HCT116 (cell line): Measurements from ENCODE around the gene VRTN. TPM values are rescaled to one million over a fixed set of nuclear protein-coding genes. Genes with fewer than 3 reads are reported as not detected.

Source experiments
- CTCF ChIP-seq, 3 experiments: fragments of 200-600 bp in 1 of 3; sonication (generic) in 1 of 3; IDR thresholded peaks in 2 of 3; conservative IDR thresholded peaks in 1 of 3; 2 replicates each; pipeline ENCODE4 v1.5.1; 2012 to 2017; ENCODE audit warnings: low read depth in 2 of 3, low read length in 2 of 3, antibody characterized with exemption in 1 of 3, borderline replicate concordance in 1 of 3, control low read depth in 1 of 3, mild to moderate bottlenecking in 1 of 3, mixed read lengths in 1 of 3, mixed run types in 1 of 3, moderate library complexity in 1 of 3; ENCODE audit not compliant: insufficient read depth in 1 of 3
- FOSL1 ChIP-seq: IDR thresholded peaks from 2 replicates; pipeline ENCODE4 v1.6.1; 2012; ENCODE audit warnings: low read depth
- POLR2AphosphoS5 ChIP-seq: IDR thresholded peaks from 2 replicates; pipeline ENCODE4 v1.6.1; 2011; ENCODE audit warnings: mild to moderate bottlenecking, low read depth, low read length, moderate library complexity
- RAD21 ChIP-seq: IDR thresholded peaks from 2 replicates; pipeline ENCODE4 v1.6.1; 2012; ENCODE audit warnings: low read depth, mild to moderate bottlenecking
- REST ChIP-seq: IDR thresholded peaks from 2 replicates; pipeline ENCODE4 v1.6.1; 2012; ENCODE audit warnings: low read depth
- SRF ChIP-seq: IDR thresholded peaks from 2 replicates; pipeline ENCODE4 v1.6.1; 2012; ENCODE audit warnings: low read depth
- ZFX ChIP-seq: fragments of 450-650 bp; IDR thresholded peaks from 2 replicates; pipeline ENCODE4 v1.6.1; 2017
- total RNA-seq: library from RNA; stranded (reverse); gene quantifications from one replicate; pipeline ENCODE4 v1.2.1, GENCODE V29; 2021; ENCODE audit not compliant: unreplicated experiment
- TF ChIP-seq, protein P1 (sequence below): IDR thresholded peaks from 2 replicates; pipeline ENCODE4 v1.6.1; 2012

The VRTN gene
- total RNA-seq, 1 experiment from 2014 or later: 0.10 TPM

DNA sequence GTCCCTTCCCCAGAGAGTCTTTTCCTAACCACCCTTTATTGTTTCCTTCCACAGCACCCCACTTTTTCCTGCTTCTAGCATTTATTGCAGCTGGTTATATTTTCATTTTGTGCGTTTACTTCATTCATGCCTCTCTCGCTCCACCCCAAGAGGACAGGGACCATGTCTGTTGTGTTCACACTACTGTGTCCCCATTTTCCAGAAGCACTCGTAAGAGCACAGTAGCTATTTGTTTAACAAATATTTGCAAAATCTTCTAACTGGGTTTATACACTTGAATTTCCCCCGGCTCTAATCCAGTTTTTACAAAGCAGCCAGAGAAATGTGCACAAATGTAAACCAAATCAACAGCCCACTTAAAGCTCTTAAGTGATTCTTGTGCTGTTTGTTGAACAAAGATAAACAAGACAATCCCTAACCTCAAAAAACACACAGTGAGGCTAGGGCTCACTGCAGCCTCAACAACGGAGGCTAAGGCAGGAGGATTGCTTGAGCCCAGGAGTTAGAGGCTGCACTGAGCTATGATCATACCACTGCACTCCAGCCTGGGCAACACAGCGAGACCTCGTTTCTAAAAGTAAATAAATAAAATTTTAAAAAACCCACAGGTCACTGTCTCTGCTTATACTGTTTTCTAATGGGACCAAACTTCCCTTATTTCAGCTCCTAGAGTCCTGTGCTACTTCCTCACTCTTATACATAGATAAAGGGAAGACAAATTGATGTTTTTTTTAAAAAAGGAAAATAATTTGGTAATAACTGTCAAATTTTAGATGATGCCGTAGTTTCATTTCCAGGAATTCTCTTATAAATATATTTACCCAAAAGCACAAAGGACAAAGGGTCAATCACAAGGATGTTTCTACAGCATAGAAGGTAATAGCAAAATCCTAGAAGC is 38.9 kb upstream of the VRTN start (continued):
- TF ChIP-seq CTCF (IDR thresholded peaks at IDR 0.05 in 2 of 3, conservative IDR thresholded peaks at IDR 0.05 in 1 of 3; ENCODE audit: borderline replicate concordance in 1 of 3, insufficient read depth in 1 of 3, low read depth in 2 of 3, low read length in 2 of 3) (no peak), FOSL1 (no peak), REST (no peak), SRF (no peak), POLR2AphosphoS5 (no peak), RAD21 (no peak), ZFX (no peak)
- TF ChIP-seq, protein P1, sequence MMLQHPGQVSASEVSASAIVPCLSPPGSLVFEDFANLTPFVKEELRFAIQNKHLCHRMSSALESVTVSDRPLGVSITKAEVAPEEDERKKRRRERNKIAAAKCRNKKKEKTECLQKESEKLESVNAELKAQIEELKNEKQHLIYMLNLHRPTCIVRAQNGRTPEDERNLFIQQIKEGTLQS: no peak
